IPS-20b (cell line): ENCODE data around the gene LMCD1.

Experiments used
- H3K27ac ChIP-seq: one replicate; pipeline ENCODE4 v1.5.1; 2013; ENCODE audit warnings: low read length
- H3K27me3 ChIP-seq: 2 replicates; pipeline ENCODE4 v1.6.1; 2013; ENCODE audit warnings: mild to moderate bottlenecking, low read length, inconsistent platforms; ENCODE audit not compliant: insufficient read depth
- H3K36me3 ChIP-seq: 2 replicates; pipeline ENCODE4 v1.6.1; 2013; ENCODE audit warnings: low read depth, mild to moderate bottlenecking, inconsistent platforms, low read length, moderate library complexity; ENCODE audit not compliant: insufficient read depth
- H3K4me1 ChIP-seq: 2 replicates; pipeline ENCODE4 v1.6.1; 2013; ENCODE audit warnings: mild to moderate bottlenecking, control low read depth, inconsistent platforms, low read length, moderate library complexity; ENCODE audit not compliant: insufficient read depth
- H3K4me3 ChIP-seq: 2 replicates; pipeline ENCODE4 v1.5.1; 2013; ENCODE audit warnings: mild to moderate bottlenecking, low read length, inconsistent platforms
- H3K9ac ChIP-seq: 2 replicates; pipeline ENCODE4 v1.6.1; 2013; ENCODE audit warnings: low read depth, mild to moderate bottlenecking, inconsistent platforms, low read length, moderate library complexity
- H3K9me3 ChIP-seq: 2 replicates; pipeline ENCODE4 v1.6.1; 2013; ENCODE audit warnings: mild to moderate bottlenecking, low read depth, low read length, inconsistent platforms; ENCODE audit not compliant: insufficient read depth

The LMCD1 gene

GRCh38 chr3:8466526-8466925 is 35.1 kb upstream of the LMCD1 start:
- Histone ChIP-seq H3K27me3 (no peaks in the 10 kb centered on the region), H3K27ac (no peak overlapping the region), H3K36me3 (no peaks in the 10 kb centered on the region), H3K9ac (no peak overlapping the region), H3K4me3 (no peak overlapping the region), H3K9me3 (no peaks in the 10 kb centered on the region), H3K4me1 (no peaks in the 10 kb centered on the region)

- Histone ChIP-seq H3K36me3 (no peaks in the 10 kb centered on the region), H3K27me3 (no peaks in the 10 kb centered on the region), H3K4me3 (no peak overlapping the region), H3K27ac (no peak overlapping the region), H3K9ac (no peak overlapping the region), H3K9me3 (no peaks in the 10 kb centered on the region), H3K4me1 (no peaks in the 10 kb centered on the region)
These were observed 30.8 kb upstream of the LMCD1 start for GRCh38 chr3:8470801-8471200.

GRCh38 chr3:8472549-8472948 is 29.1 kb upstream of the LMCD1 start:
- Histone ChIP-seq H3K4me3 (no peak overlapping the region), H3K9ac (no peak overlapping the region), H3K27me3 (no peaks in the 10 kb centered on the region), H3K36me3 (no peaks in the 10 kb centered on the region), H3K9me3 (no peaks in the 10 kb centered on the region), H3K27ac (no peak overlapping the region), H3K4me1 (no peaks in the 10 kb centered on the region)

- H3K4me1 ChIP-seq = no peaks in the 10 kb centered on the region
- no peak overlapping the region for H3K9ac ChIP-seq
- no peaks in the 10 kb centered on the region for H3K27me3 ChIP-seq
- no peaks in the 10 kb centered on the region for H3K36me3 ChIP-seq
- H3K9me3 ChIP-seq = no peaks in the 10 kb centered on the region
- no peak overlapping the region for H3K4me3 ChIP-seq
- no peak overlapping the region for H3K27ac ChIP-seq
These were observed 28.6 kb upstream of the LMCD1 start for GRCh38 chr3:8473029-8473428.

GRCh38 chr3:8473990-8474389 is 27.6 kb upstream of the LMCD1 start:
- Histone ChIP-seq H3K9me3 (no peaks in the 10 kb centered on the region), H3K27me3 (no peaks in the 10 kb centered on the region), H3K4me1 (no peaks in the 10 kb centered on the region), H3K27ac (no peak overlapping the region), H3K9ac (no peak overlapping the region), H3K36me3 (no peaks in the 10 kb centered on the region), H3K4me3 (no peak overlapping the region)

- Histone ChIP-seq H3K4me3 (no peak overlapping the region), H3K9me3 (no peaks in the 10 kb centered on the region), H3K36me3 (no peaks in the 10 kb centered on the region), H3K27me3 (no peaks in the 10 kb centered on the region), H3K4me1 (no peaks in the 10 kb centered on the region), H3K27ac (no peak overlapping the region), H3K9ac (no peak overlapping the region)
These were observed 26.6 kb upstream of the LMCD1 start for GRCh38 chr3:8474991-8475390.

GRCh38 chr3:8480699-8481098 is 20.9 kb upstream of the LMCD1 start:
- H3K9ac ChIP-seq = no peak overlapping the region
- H3K9me3 ChIP-seq = peaks cover 5% of the 10 kb centered on the region; the same call in 1 of the 2 replicates
- H3K4me3 ChIP-seq = no peak overlapping the region
- H3K4me1 ChIP-seq = no peaks in the 10 kb centered on the region
- H3K36me3 ChIP-seq = no peaks in the 10 kb centered on the region
- no peaks in the 10 kb centered on the region for H3K27me3 ChIP-seq
- H3K27ac ChIP-seq = no peak overlapping the region

- Histone ChIP-seq H3K9me3 (peaks cover 5% of the 10 kb centered on the region; the same call in 1 of the 2 replicates), H3K36me3 (no peaks in the 10 kb centered on the region), H3K4me1 (no peaks in the 10 kb centered on the region), H3K27me3 (no peaks in the 10 kb centered on the region), H3K9ac (no peak overlapping the region), H3K27ac (no peak overlapping the region), H3K4me3 (no peak overlapping the region)
These were observed 20.2 kb upstream of the LMCD1 start for GRCh38 chr3:8481380-8481779.

GRCh38 chr3:8482263-8482662 is 19.4 kb upstream of the LMCD1 start:
- no peaks in the 10 kb centered on the region for H3K27me3 ChIP-seq
- no peak overlapping the region for H3K27ac ChIP-seq
- H3K9me3 ChIP-seq = peaks cover 5% of the 10 kb centered on the region; the same call in 1 of the 2 replicates
- no peak overlapping the region for H3K4me3 ChIP-seq
- H3K9ac ChIP-seq = no peak overlapping the region
- no peaks in the 10 kb centered on the region for H3K36me3 ChIP-seq
- H3K4me1 ChIP-seq = no peaks in the 10 kb centered on the region

GRCh38 chr3:8482960-8483665 is 18.5 kb upstream of the LMCD1 start:
- H3K27me3 ChIP-seq = no peaks in the 10 kb centered on the region
- no peak overlapping the region for H3K9ac ChIP-seq
- no peak overlapping the region for H3K27ac ChIP-seq
- H3K9me3 ChIP-seq = peaks cover 5% of the 10 kb centered on the region; the same call in 1 of the 2 replicates
- no peaks in the 10 kb centered on the region for H3K36me3 ChIP-seq
- no peak overlapping the region for H3K4me3 ChIP-seq
- no peaks in the 10 kb centered on the region for H3K4me1 ChIP-seq

- Histone ChIP-seq H3K27me3 (no peaks in the 10 kb centered on the region), H3K9me3 (peaks cover 5% of the 10 kb centered on the region; the same call in 1 of the 2 replicates), H3K4me1 (no peaks in the 10 kb centered on the region), H3K36me3 (no peaks in the 10 kb centered on the region), H3K4me3 (no peak overlapping the region), H3K9ac (no peak overlapping the region), H3K27ac (no peak overlapping the region)
These were observed 17.0 kb upstream of the LMCD1 start for GRCh38 chr3:8484409-8485140.
